Measurements from ENCODE around the gene SPA17. TPM values are rescaled to one million over a fixed set of nuclear protein-coding genes. Genes with fewer than 3 reads are reported as not detected.
A peak's percentile ranks its signal among the peaks of the same experiment; 100 is the strongest.

The SPA17 gene
- total RNA-seq, 1 experiment from 2014 or later, result 3.8 TPM

DNA sequence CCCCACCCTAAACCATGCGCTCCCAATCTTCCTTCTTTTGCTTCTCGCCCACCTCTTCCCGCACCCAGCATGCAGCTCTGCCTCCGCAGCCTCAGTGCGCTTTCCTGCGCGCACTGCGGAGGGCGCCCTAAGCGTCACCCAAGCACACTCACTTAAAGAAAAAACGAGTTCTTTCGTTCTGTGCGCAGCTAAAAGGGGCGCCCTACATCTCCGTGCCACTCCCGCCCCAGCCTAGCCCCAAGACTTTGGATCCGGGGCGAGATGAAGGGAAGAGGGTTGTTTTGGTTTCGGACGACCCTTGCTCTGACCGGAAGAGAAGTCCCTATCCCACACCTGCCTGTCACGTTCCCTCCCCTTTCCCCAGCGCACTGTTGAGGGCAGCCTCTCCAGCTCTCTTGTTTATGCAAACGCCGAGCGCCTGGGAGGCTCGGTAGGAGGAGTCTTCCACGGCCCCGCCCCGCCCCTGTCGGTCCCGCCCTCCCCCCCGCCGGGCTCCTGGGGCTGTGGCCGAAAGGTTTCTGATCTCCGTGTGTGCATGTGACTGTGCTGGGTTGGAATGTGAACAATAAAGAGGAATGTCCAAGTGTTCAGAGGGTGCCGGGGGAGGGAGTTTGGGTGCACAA is 73.0 kb downstream of the SPA17 start (continued):
- TF ChIP-seq, protein P1, sequence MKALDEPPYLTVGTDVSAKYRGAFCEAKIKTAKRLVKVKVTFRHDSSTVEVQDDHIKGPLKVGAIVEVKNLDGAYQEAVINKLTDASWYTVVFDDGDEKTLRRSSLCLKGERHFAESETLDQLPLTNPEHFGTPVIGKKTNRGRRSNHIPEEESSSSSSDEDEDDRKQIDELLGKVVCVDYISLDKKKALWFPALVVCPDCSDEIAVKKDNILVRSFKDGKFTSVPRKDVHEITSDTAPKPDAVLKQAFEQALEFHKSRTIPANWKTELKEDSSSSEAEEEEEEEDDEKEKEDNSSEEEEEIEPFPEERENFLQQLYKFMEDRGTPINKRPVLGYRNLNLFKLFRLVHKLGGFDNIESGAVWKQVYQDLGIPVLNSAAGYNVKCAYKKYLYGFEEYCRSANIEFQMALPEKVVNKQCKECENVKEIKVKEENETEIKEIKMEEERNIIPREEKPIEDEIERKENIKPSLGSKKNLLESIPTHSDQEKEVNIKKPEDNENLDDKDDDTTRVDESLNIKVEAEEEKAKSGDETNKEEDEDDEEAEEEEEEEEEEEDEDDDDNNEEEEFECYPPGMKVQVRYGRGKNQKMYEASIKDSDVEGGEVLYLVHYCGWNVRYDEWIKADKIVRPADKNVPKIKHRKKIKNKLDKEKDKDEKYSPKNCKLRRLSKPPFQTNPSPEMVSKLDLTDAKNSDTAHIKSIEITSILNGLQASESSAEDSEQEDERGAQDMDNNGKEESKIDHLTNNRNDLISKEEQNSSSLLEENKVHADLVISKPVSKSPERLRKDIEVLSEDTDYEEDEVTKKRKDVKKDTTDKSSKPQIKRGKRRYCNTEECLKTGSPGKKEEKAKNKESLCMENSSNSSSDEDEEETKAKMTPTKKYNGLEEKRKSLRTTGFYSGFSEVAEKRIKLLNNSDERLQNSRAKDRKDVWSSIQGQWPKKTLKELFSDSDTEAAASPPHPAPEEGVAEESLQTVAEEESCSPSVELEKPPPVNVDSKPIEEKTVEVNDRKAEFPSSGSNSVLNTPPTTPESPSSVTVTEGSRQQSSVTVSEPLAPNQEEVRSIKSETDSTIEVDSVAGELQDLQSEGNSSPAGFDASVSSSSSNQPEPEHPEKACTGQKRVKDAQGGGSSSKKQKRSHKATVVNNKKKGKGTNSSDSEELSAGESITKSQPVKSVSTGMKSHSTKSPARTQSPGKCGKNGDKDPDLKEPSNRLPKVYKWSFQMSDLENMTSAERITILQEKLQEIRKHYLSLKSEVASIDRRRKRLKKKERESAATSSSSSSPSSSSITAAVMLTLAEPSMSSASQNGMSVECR (CRISPR knock-in tag; IDR thresholded peaks at IDR 0.05; ENCODE audit: borderline replicate concordance), result peak; percentile 61; the same call in 1 of the 2 replicates

Other genes with a start within 250 kb of the SPA17 start
- not detected in 3 replicates for gene OR8B4, start 249.0 kb upstream of the SPA17 start, total RNA-seq (2021)
- not detected in 3 replicates for gene OR8B8, start 228.2 kb upstream of the SPA17 start, total RNA-seq (2021)
- gene OR8B12, start 130.2 kb upstream of the SPA17 start, total RNA-seq (2021), result not detected in 3 replicates
- not detected in 3 replicates for gene OR8A1, start 103.9 kb upstream of the SPA17 start, total RNA-seq (2021)
- not detected in 3 replicates for gene PANX3, start 62.5 kb upstream of the SPA17 start, total RNA-seq (2021)
- 25.4 to 30.3 TPM (median 30.0 TPM) in 3 replicates for gene TBRG1, start 51.0 kb upstream of the SPA17 start, total RNA-seq (2021)
- gene SIAE, start 165 bp upstream of the SPA17 start, total RNA-seq (2021), result 4.4 to 4.9 TPM (median 4.8 TPM) in 3 replicates
- 1.9 to 2.9 TPM (median 2.5 TPM) in 3 replicates for gene NRGN, start 66.0 kb downstream of the SPA17 start, total RNA-seq (2021)
- gene VSIG2, start 78.4 kb downstream of the SPA17 start, total RNA-seq (2021), result 0.46 to 0.79 TPM (median 0.71 TPM) in 3 replicates
- gene ESAM, start 88.4 kb downstream of the SPA17 start, total RNA-seq (2021), result 0.44 to 0.64 TPM (median 0.48 TPM) in 3 replicates
- gene MSANTD2, start 126.5 kb downstream of the SPA17 start, total RNA-seq (2021), result 16.5 to 17.5 TPM (median 16.8 TPM) in 3 replicates
- gene ROBO3, start 191.5 kb downstream of the SPA17 start, total RNA-seq (2021), result 21.3 to 27.5 TPM (median 25.3 TPM) in 3 replicates
- gene ROBO4, start 224.0 kb downstream of the SPA17 start, total RNA-seq (2021), result 0.07 to 0.13 TPM (median 0.09 TPM) in 3 replicates
- gene HEPN1, start 245.3 kb downstream of the SPA17 start, total RNA-seq (2021), result not detected in 3 replicates

Data from WTC11 (cell line).